Subcutaneous abdominal adipose tissue (tissue), 5 donors: Measurements from ENCODE around the gene GOLGA5.
"Not testable (repeated sequence)": the region's sequence is repeated elsewhere in the genome, so short reads cannot be mapped to it uniquely, and the experiment has no call there.

Experiments used
- H3K27ac ChIP-seq: one replicate; pipeline ENCODE4 v1.7.0; 2013; ENCODE audit warnings: low read depth, mild to moderate bottlenecking, inconsistent platforms, low read length, moderate library complexity
- H3K27me3 ChIP-seq, 5 donors: one replicate each; pipeline ENCODE4 v1.7.0; 2013; ENCODE audit warnings: low read length in 5 of 5, inconsistent platforms in 1 of 5; ENCODE audit not compliant: control insufficient read depth in 5 of 5, insufficient read depth in 4 of 5
- H3K36me3 ChIP-seq, 5 donors: one replicate each; pipeline ENCODE4 v1.7.0; 2013; ENCODE audit warnings: low read length in 5 of 5; ENCODE audit not compliant: control insufficient read depth in 5 of 5, insufficient read depth in 5 of 5
- H3K4me1 ChIP-seq, 5 donors: one replicate each; pipeline ENCODE4 v1.7.0; 2013; ENCODE audit warnings: low read length in 5 of 5, mild to moderate bottlenecking in 3 of 5, moderate library complexity in 1 of 5; ENCODE audit not compliant: control insufficient read depth in 5 of 5, insufficient read depth in 5 of 5
- H3K4me3 ChIP-seq, 5 donors: one replicate each; pipeline ENCODE4 v1.7.0; 2013; ENCODE audit warnings: low read length in 5 of 5, low read depth in 1 of 5
- H3K9ac ChIP-seq, 5 donors: one replicate each; pipeline ENCODE4 v1.7.0; 2013; ENCODE audit warnings: low read length in 5 of 5, mild to moderate bottlenecking in 4 of 5, moderate library complexity in 3 of 5
- H3K9me3 ChIP-seq, 5 donors: one replicate each; pipeline ENCODE4 v1.7.0; 2013; ENCODE audit warnings: low read length in 5 of 5; ENCODE audit not compliant: control insufficient read depth in 5 of 5
- donor health status: healthy.
- donor health status: healthy.
- donor health status: healthy.
- donor health status: healthy.
- donor health status: healthy.

Gene GOLGA5

GRCh38 chr14:92793709-92794546 lies at the start of gene GOLGA5:
Gene GOLGA5 (plus strand): TSS chr14:92794305. CDS start chr14:92797438, 3,133 bp downstream.
- H3K27me3 ChIP-seq = no peaks in the 10 kb centered on the region
- peak within 1 kb of the TSS; percentile 90 to 99 (median 98) for H3K4me3 ChIP-seq
- H3K27ac ChIP-seq = peak within 1 kb of the TSS; percentile 90
- H3K36me3 ChIP-seq = peaks cover 13 to 18% (median 16%) of the 10 kb centered on the region in 5 donors
- H3K4me1 ChIP-seq = peaks cover 0 to 32% (median 25%) of the 10 kb centered on the region in 5 donors
- H3K9ac ChIP-seq = peak within 1 kb of the TSS; percentile 94 to 100 (median 98)
- H3K9me3 ChIP-seq = peaks cover 0 to 11% (median 5%) of the 10 kb centered on the region in 5 donors

- Histone ChIP-seq H3K27ac (peak overlapping the region; percentile 80), H3K36me3 (peaks cover 0 to 6% (median 1%) of the 10 kb centered on the region in 5 donors), H3K9me3 (no peaks in the 10 kb centered on the region), H3K27me3 (no peaks in the 10 kb centered on the region), H3K4me3 (peak overlapping the region; percentile 87 to 94 (median 92)), H3K9ac (peak overlapping the region; percentile 78 to 97 (median 91)), H3K4me1 (peaks cover 3 to 25% (median 22%) of the 10 kb centered on the region in 5 donors)
Measured at GRCh38 chr14:92747701-92748258, 46.3 kb upstream of the GOLGA5 start.

- Histone ChIP-seq H3K4me3 (peak within 1 kb of the TSS; percentile 87 to 94 (median 92)), H3K27me3 (no peaks in the 10 kb centered on the region), H3K4me1 (peaks cover 3 to 25% (median 22%) of the 10 kb centered on the region in 5 donors), H3K9me3 (no peaks in the 10 kb centered on the region), H3K36me3 (no peaks in the 10 kb centered on the region), H3K27ac (peak within 1 kb of the TSS; percentile 80), H3K9ac (peak within 1 kb of the TSS; percentile 78 to 97 (median 91))
Measured at GRCh38 chr14:92748259-92749016, 45.7 kb upstream of the GOLGA5 start, which contains the start of gene LGMN. Gene LGMN (minus strand): TSS chr14:92748627. CDS start chr14:92732786, 15,841 bp downstream.

- H3K27ac ChIP-seq, H3K9ac ChIP-seq, H3K36me3 ChIP-seq, H3K9me3 ChIP-seq, H3K27me3 ChIP-seq: not testable (repeated sequence)
- Histone ChIP-seq H3K4me1 (peaks cover 3 to 29% (median 24%) of the 10 kb centered on the region in 5 donors), H3K4me3 (peak overlapping the region in 3 of 5 donors; percentile 21 to 54 (median 35))
Measured at GRCh38 chr14:92750222-92750728, 43.8 kb upstream of the GOLGA5 start.

GRCh38 chr14:92750994-92751400 lies 43.1 kb upstream of the GOLGA5 start:
- peaks cover 3 to 34% (median 27%) of the 10 kb centered on the region in 5 donors for H3K4me1 ChIP-seq
- no peaks in the 10 kb centered on the region for H3K36me3 ChIP-seq
- no peaks in the 10 kb centered on the region for H3K9me3 ChIP-seq
- no peak overlapping the region for H3K27ac ChIP-seq
- peak overlapping the region in 3 of 5 donors; percentile 2 to 54 (median 21) for H3K4me3 ChIP-seq
- H3K9ac ChIP-seq = no peak overlapping the region
- no peaks in the 10 kb centered on the region for H3K27me3 ChIP-seq

- Histone ChIP-seq H3K4me1 (peaks cover 3 to 29% (median 22%) of the 10 kb centered on the region in 5 donors), H3K27me3 (no peaks in the 10 kb centered on the region), H3K9me3 (no peaks in the 10 kb centered on the region), H3K27ac (no peak overlapping the region), H3K4me3 (peak overlapping the region in 1 of 5 donors; percentile 0), H3K9ac (no peak overlapping the region), H3K36me3 (no peaks in the 10 kb centered on the region)
Measured at GRCh38 chr14:92751819-92752218, 42.3 kb upstream of the GOLGA5 start.

GRCh38 chr14:92753250-92753649 lies 40.9 kb upstream of the GOLGA5 start:
- Histone ChIP-seq H3K9ac (no peak overlapping the region), H3K9me3 (no peaks in the 10 kb centered on the region), H3K4me1 (peaks cover 0 to 18% (median 12%) of the 10 kb centered on the region in 5 donors), H3K27me3 (no peaks in the 10 kb centered on the region), H3K4me3 (no peak overlapping the region), H3K36me3 (no peaks in the 10 kb centered on the region), H3K27ac (no peak overlapping the region)

GRCh38 chr14:92754966-92755365 lies 39.1 kb upstream of the GOLGA5 start:
- H3K4me3 ChIP-seq = no peak overlapping the region
- H3K9ac ChIP-seq = no peak overlapping the region
- no peaks in the 10 kb centered on the region for H3K36me3 ChIP-seq
- H3K4me1 ChIP-seq = peaks cover 0 to 9% (median 6%) of the 10 kb centered on the region in 5 donors
- H3K27ac ChIP-seq = no peak overlapping the region
- no peaks in the 10 kb centered on the region for H3K27me3 ChIP-seq
- H3K9me3 ChIP-seq = no peaks in the 10 kb centered on the region

GRCh38 chr14:92755495-92755894 lies 38.6 kb upstream of the GOLGA5 start:
- H3K27ac ChIP-seq = peak overlapping the region; percentile 41
- H3K4me1 ChIP-seq = peaks cover 0 to 9% (median 6%) of the 10 kb centered on the region in 5 donors
- no peaks in the 10 kb centered on the region for H3K36me3 ChIP-seq

More at GRCh38 chr14:92755495-92755894, 38.6 kb upstream of the GOLGA5 start:
- H3K27me3 ChIP-seq = no peaks in the 10 kb centered on the region
- H3K9me3 ChIP-seq = no peaks in the 10 kb centered on the region
- H3K4me3 ChIP-seq = no peak overlapping the region
- no peak overlapping the region for H3K9ac ChIP-seq
